HG03139 (cell line): ENCODE data around the gene PRKG1.
"Not testable (repeated sequence)": the region's sequence is repeated elsewhere in the genome, so short reads cannot be mapped to it uniquely, and the experiment has no call there.

Source experiments
- ATAC-seq: cut with Tn5 transposase; IDR thresholded peaks from one replicate; pipeline ENCODE4 v1.9.1; 2021; ENCODE audit not compliant: unreplicated experiment

PRKG1 gene

GRCh38 chr10:51113007-51113406 is 38.7 kb downstream of the PRKG1 start:
- no peak for ATAC-seq

GRCh38 chr10:51117053-51117660 is 42.9 kb downstream of the PRKG1 start:
- ATAC-seq: no peak

- no peak for ATAC-seq
Observed at GRCh38 chr10:51117794-51118193, 43.5 kb downstream of the PRKG1 start.

- no peak for ATAC-seq
Observed at GRCh38 chr10:51119441-51119840, 45.2 kb downstream of the PRKG1 start.

- ATAC-seq: no peak
Observed at GRCh38 chr10:51121861-51122260, 47.6 kb downstream of the PRKG1 start.

- no peak for ATAC-seq
Observed at GRCh38 chr10:51124852-51125251, 50.6 kb downstream of the PRKG1 start.

GRCh38 chr10:51125518-51125917 is 51.2 kb downstream of the PRKG1 start:
- no peak for ATAC-seq

- no peak for ATAC-seq
Observed at GRCh38 chr10:51129946-51130544, 55.8 kb downstream of the PRKG1 start.

GRCh38 chr10:51137756-51138529 is 63.7 kb downstream of the PRKG1 start:
- ATAC-seq: peak; percentile 57

GRCh38 chr10:51139176-51139575 is 64.9 kb downstream of the PRKG1 start:
- no peak for ATAC-seq

GRCh38 chr10:51141010-51141409 is 66.7 kb downstream of the PRKG1 start:
- no peak for ATAC-seq

- no peak for ATAC-seq
Observed at GRCh38 chr10:51144161-51144781, 70.0 kb downstream of the PRKG1 start.

GRCh38 chr10:51145375-51145774 is 71.1 kb downstream of the PRKG1 start:
- no peak for ATAC-seq

- ATAC-seq: no peak
Observed at GRCh38 chr10:51147644-51148399, 73.5 kb downstream of the PRKG1 start.

GRCh38 chr10:51156926-51157325 is 82.6 kb downstream of the PRKG1 start:
- no peak for ATAC-seq

- no peak for ATAC-seq
Observed at GRCh38 chr10:51158832-51159231, 84.5 kb downstream of the PRKG1 start.

GRCh38 chr10:51159841-51160240 is 85.6 kb downstream of the PRKG1 start:
- ATAC-seq: no peak

- ATAC-seq: no peak
Observed at GRCh38 chr10:51162002-51162401, 87.7 kb downstream of the PRKG1 start.

GRCh38 chr10:51163380-51164049 is 89.2 kb downstream of the PRKG1 start:
- ATAC-seq: not testable (repeated sequence)

- no peak for ATAC-seq
Observed at GRCh38 chr10:51168086-51168815, 94.0 kb downstream of the PRKG1 start.
